ENCODE results near the gene DNM3. TPM values are rescaled to one million over a fixed set of nuclear protein-coding genes. Genes with fewer than 3 reads are reported as not detected.

The DNM3 gene
- total RNA-seq, 1 experiment from 2014 or later: 0.11 TPM

GRCh38 chr1:171852272-171852671 lies 11.0 kb downstream of the DNM3 start:
- TF ChIP-seq CTCF (IDR thresholded peaks at IDR 0.05; ENCODE audit: insufficient read depth in 1 of 2, low read depth in 1 of 2, low read length in 1 of 2, severe bottlenecking in 1 of 2, unreplicated experiment in 1 of 2): no peak
- BruUV-seq (replicated peaks): no TSS peak
- Histone ChIP-seq H3K36me3 (ENCODE audit: control insufficient read depth, insufficient read depth, low read length) (no peaks in the 10 kb centered on the region), H3K4me1 (no peaks in the 10 kb centered on the region), H3K4me3 (ENCODE audit: low read depth, low read length) (no peak overlapping the region), H3K9me3 (no peaks in the 10 kb centered on the region), H3K27me3 (replicated peaks; ENCODE audit: control insufficient read depth, insufficient read depth, low read length) (no peaks in the 10 kb centered on the region)
- no peak for DNase-seq
- Mint-ChIP-seq H3K27me3 (ENCODE audit: insufficient read depth, unreplicated experiment) (peaks cover 12% of the 10 kb centered on the region), H3K4me1 (ENCODE audit: low read depth, unreplicated experiment) (no peaks in the 10 kb centered on the region), H3K36me3 (ENCODE audit: insufficient read depth, unreplicated experiment) (no peaks in the 10 kb centered on the region), H3K27ac (ENCODE audit: unreplicated experiment) (no peak overlapping the region), H3K9me3 (ENCODE audit: unreplicated experiment) (no peaks in the 10 kb centered on the region), H3K4me3 (ENCODE audit: unreplicated experiment) (no peak overlapping the region)
- ChIA-PET POLR2A (no interaction called here), CTCF (no interaction called here)
- intact Hi-C loops (cut with micrococcal nuclease; ENCODE audit: unreplicated experiment): no loop called here

GRCh38 chr1:171855381-171855780 lies 14.1 kb downstream of the DNM3 start:
- H3K36me3 Mint-ChIP-seq (ENCODE audit: insufficient read depth, unreplicated experiment): no peaks in the 10 kb centered on the region
- POLR2A ChIA-PET: no interaction called here
- DNase-seq: no peak
- intact Hi-C loops (cut with micrococcal nuclease; ENCODE audit: unreplicated experiment): no loop called here
- BruUV-seq (replicated peaks): no TSS peak
- H3K9me3 Mint-ChIP-seq (ENCODE audit: unreplicated experiment): no peaks in the 10 kb centered on the region
- no peak for TF ChIP-seq CTCF (IDR thresholded peaks at IDR 0.05; ENCODE audit: insufficient read depth in 1 of 2, low read depth in 1 of 2, low read length in 1 of 2, severe bottlenecking in 1 of 2, unreplicated experiment in 1 of 2)
- no peak overlapping the region for H3K4me3 ChIP-seq (ENCODE audit: low read depth, low read length)
- H3K36me3 ChIP-seq (ENCODE audit: control insufficient read depth, insufficient read depth, low read length): no peaks in the 10 kb centered on the region
- H3K4me3 Mint-ChIP-seq (ENCODE audit: unreplicated experiment): no peak overlapping the region
- H3K27me3 ChIP-seq (replicated peaks; ENCODE audit: control insufficient read depth, insufficient read depth, low read length): no peaks in the 10 kb centered on the region
- H3K4me1 Mint-ChIP-seq (ENCODE audit: low read depth, unreplicated experiment): no peaks in the 10 kb centered on the region
- H3K4me1 ChIP-seq: no peaks in the 10 kb centered on the region
- H3K27me3 Mint-ChIP-seq (ENCODE audit: insufficient read depth, unreplicated experiment): peaks cover 11% of the 10 kb centered on the region
- H3K9me3 ChIP-seq: no peaks in the 10 kb centered on the region
- no peak overlapping the region for H3K27ac Mint-ChIP-seq (ENCODE audit: unreplicated experiment)
- CTCF ChIA-PET: no interaction called here

GRCh38 chr1:171858696-171859095 lies 17.4 kb downstream of the DNM3 start:
- H3K27ac Mint-ChIP-seq (ENCODE audit: unreplicated experiment): no peak overlapping the region
- no peak overlapping the region for H3K4me3 Mint-ChIP-seq (ENCODE audit: unreplicated experiment)
- Histone ChIP-seq H3K4me3 (ENCODE audit: low read depth, low read length) (no peak overlapping the region), H3K36me3 (ENCODE audit: control insufficient read depth, insufficient read depth, low read length) (no peaks in the 10 kb centered on the region), H3K4me1 (no peaks in the 10 kb centered on the region), H3K9me3 (no peaks in the 10 kb centered on the region), H3K27me3 (replicated peaks; ENCODE audit: control insufficient read depth, insufficient read depth, low read length) (no peaks in the 10 kb centered on the region)
- CTCF ChIA-PET: interaction anchor here (0.6 kb wide), 1 partner anchor 536 kb away, joined by 3 read pairs; no protein-coding TSS in a partner anchor
- TF ChIP-seq CTCF (IDR thresholded peaks at IDR 0.05; ENCODE audit: insufficient read depth in 1 of 2, low read depth in 1 of 2, low read length in 1 of 2, severe bottlenecking in 1 of 2, unreplicated experiment in 1 of 2): no peak
- POLR2A ChIA-PET: no interaction called here
- intact Hi-C loops (cut with micrococcal nuclease; ENCODE audit: unreplicated experiment): no loop called here
- no peaks in the 10 kb centered on the region for H3K9me3 Mint-ChIP-seq (ENCODE audit: unreplicated experiment)
- no TSS peak for BruUV-seq (replicated peaks)
- H3K27me3 Mint-ChIP-seq (ENCODE audit: insufficient read depth, unreplicated experiment): peaks cover 13% of the 10 kb centered on the region
- DNase-seq: no peak
- H3K36me3 Mint-ChIP-seq (ENCODE audit: insufficient read depth, unreplicated experiment): no peaks in the 10 kb centered on the region
- no peaks in the 10 kb centered on the region for H3K4me1 Mint-ChIP-seq (ENCODE audit: low read depth, unreplicated experiment)

All from Caco-2 (cell line).